Measurements from ENCODE around the gene CAPG. TPM values are rescaled to one million over a fixed set of nuclear protein-coding genes. Genes with fewer than 3 reads are reported as not detected.
A peak's percentile ranks its signal among the peaks of the same experiment; 100 is the strongest.

The CAPG gene
- total and polyA plus RNA-seq, 12 donors: 0.83 to 30.4 (median 6.3) TPM

DNA sequence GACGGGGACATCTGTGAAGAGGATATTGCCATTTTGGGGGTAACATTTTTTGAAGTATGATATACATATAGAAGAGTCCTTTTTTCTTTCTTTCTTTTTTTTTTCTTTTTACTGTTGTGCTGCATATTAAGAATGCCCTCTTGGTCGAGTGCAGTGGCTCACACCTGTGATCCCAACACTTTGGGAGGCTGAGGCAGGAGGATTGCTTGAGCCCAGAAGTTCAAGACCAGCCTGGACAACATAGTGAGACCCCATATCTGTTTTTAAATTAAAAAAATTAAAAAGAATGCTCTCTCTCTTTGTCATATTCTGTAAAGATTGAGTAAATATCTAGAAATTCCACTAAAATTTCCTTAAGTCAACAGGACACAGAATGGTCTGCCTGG lies 11.9 kb upstream of the CAPG start:
- peaks cover 15 to 37% (median 34%) of the 10 kb centered on the region in 9 donors for H3K4me1 ChIP-seq
- no peaks in the 10 kb centered on the region for H3K9me3 ChIP-seq
- H3K4me3 ChIP-seq: no peak overlapping the region
- DNase-seq (no peak), ATAC-seq (no peak)
- H3K27me3 ChIP-seq: no peaks in the 10 kb centered on the region
- WGBS, 2 donors: 85 to 95% methylated on average over 2 of the region's 2 CpGs
- TF ChIP-seq, protein P1, sequence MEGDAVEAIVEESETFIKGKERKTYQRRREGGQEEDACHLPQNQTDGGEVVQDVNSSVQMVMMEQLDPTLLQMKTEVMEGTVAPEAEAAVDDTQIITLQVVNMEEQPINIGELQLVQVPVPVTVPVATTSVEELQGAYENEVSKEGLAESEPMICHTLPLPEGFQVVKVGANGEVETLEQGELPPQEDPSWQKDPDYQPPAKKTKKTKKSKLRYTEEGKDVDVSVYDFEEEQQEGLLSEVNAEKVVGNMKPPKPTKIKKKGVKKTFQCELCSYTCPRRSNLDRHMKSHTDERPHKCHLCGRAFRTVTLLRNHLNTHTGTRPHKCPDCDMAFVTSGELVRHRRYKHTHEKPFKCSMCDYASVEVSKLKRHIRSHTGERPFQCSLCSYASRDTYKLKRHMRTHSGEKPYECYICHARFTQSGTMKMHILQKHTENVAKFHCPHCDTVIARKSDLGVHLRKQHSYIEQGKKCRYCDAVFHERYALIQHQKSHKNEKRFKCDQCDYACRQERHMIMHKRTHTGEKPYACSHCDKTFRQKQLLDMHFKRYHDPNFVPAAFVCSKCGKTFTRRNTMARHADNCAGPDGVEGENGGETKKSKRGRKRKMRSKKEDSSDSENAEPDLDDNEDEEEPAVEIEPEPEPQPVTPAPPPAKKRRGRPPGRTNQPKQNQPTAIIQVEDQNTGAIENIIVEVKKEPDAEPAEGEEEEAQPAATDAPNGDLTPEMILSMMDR (IDR thresholded peaks at IDR 0.05): no peak
- no peaks in the 10 kb centered on the region for H3K36me3 ChIP-seq
- intact Hi-C loops (cut with DNase I): loop anchor here in 2 of 10 donors (2.0 to 5.0 kb wide), 2 partner anchors 115 to 129 kb away; partner anchors contain the start of gene MAT2A (in 1 of the 2)
- peak overlapping the region in 4 of 10 donors; percentile 59 to 97 (median 84) for H3K27ac ChIP-seq

DNA sequence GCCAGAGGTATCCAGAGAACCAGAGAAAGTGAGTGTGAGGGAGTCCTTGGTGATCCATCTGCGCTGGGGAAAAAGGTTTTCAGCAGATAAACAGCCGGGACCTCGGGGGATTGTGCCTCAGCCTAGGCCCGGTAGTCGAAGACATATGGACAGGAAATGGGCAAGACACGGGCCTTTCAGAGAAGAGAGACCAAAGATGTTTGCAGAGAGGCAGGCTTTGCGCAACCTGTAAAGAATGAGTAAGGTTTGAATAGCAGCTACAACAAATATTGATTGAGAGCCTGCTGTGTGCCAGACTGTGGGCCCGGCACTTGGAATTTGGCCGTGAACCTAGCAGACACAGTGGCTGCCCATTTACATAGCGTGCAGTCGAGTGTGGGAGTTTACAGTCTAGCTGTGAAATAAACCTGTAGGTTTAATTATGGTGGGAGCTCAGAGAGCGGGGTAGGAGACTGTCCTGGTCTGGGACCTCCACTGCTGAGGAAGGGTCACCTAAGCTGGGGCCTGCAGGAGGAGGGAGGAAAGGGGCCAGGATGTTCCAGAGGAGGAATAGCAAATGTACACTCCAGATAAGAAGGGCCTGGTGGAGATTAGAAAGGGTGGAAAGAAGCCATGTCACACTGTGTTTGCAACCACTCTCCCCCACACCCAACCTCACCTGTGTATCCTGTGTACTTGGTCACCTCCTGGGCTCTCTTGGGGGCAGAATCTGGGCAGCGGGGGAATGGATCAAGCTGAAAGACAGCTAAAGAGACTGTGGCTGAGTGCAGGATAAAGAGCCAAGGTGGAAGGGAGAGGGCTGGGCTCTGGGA lies 11.3 kb upstream of the CAPG start:
- Histone ChIP-seq H3K36me3 (no peaks in the 10 kb centered on the region), H3K9me3 (no peaks in the 10 kb centered on the region), H3K4me3 (peak overlapping the region in 1 of 10 donors; percentile 41), H3K4me1 (peaks cover 15 to 37% (median 34%) of the 10 kb centered on the region in 9 donors), H3K27ac (peak overlapping the region; percentile 47 to 97 (median 83)), H3K27me3 (no peaks in the 10 kb centered on the region)
- TF ChIP-seq, protein P1 (IDR thresholded peaks at IDR 0.05): no peak
- no peak for DNase-seq
- intact Hi-C loops (cut with DNase I): loop anchor here in 8 of 10 donors (1.0 to 5.0 kb wide), 4 partner anchors 116 to 131 kb away; partner anchors contain the start of gene MAT2A (in 1 of the 8)
- no peak for ATAC-seq
- WGBS, 2 donors: 64 to 78% methylated on average over 13 of the region's 13 CpGs

DNA sequence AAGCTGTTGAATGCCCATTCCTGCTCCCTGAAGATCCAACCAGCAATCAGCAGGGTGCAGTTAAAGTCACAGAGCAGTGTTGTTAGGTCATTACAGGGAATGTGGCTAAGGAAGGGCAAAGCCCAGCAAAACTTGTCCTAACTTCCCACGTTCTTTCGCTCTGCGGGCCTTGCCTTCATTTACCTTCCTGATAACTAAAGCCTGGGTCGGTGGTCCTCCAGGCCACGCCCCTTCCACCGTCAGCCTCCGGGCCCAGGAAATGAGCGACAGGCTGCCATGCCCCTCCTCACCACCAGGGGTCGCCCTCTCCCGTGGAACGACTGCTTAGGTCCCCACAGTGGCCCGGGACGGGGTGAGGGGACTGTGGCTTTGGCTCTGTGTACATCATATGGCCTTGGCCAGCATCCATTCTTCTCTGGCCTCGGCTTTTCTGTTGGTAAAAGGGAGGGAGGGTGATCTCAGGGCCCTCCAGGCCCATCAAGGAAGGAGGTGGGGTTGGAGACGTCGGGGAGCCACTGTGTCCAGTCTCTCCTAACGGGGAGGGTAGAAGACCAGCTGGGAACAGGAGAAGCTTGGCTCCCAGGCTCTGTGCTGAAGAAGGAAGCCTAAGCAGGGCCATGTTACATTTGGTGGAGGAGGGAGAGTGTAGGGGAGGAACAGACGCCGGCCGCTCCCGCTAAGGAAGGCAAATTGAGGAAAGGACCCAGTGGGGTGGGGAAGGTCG lies 10.5 kb upstream of the CAPG start:
- no peaks in the 10 kb centered on the region for H3K27me3 ChIP-seq
- WGBS, 2 donors: 21 to 22% methylated on average over 22 of the region's 22 CpGs

More for the DNA sequence above, 10.5 kb upstream of the CAPG start:
- peak overlapping the region; percentile 47 to 97 (median 83) for H3K27ac ChIP-seq
- intact Hi-C loops (cut with DNase I): loop anchor here in 9 of 10 donors (1.0 to 5.0 kb wide), 5 partner anchors 117 to 132 kb away; partner anchors contain the start of gene MAT2A (in 1 of the 9)
- ATAC-seq (peak; percentile 74 to 86 (median 80)), DNase-seq (peak; percentile 88 to 92)
- no peaks in the 10 kb centered on the region for H3K36me3 ChIP-seq
- peak overlapping the region in 6 of 10 donors; percentile 13 to 41 (median 28) for H3K4me3 ChIP-seq
- H3K4me1 ChIP-seq: peaks cover 15 to 43% (median 34%) of the 10 kb centered on the region in 9 donors
- TF ChIP-seq, protein P1 (IDR thresholded peaks at IDR 0.05): peak; percentile 100
- no peaks in the 10 kb centered on the region for H3K9me3 ChIP-seq
